Mucosa of descending colon (tissue), 3 donors: ENCODE results near the gene HTT. TPM values are rescaled to one million over a fixed set of nuclear protein-coding genes. Genes with fewer than 3 reads are reported as not detected.

Experiments
- ATAC-seq: fragments of 200-7000 bp; cut with Tn5 transposase; one replicate; pipeline ENCODE4 v1.9.1; 2020; ENCODE audit warnings: mild to moderate bottlenecking, moderate library complexity
- DNase-seq, 3 donors: peaks; one replicate each; pipeline ENCODE4 v3.0.0-alpha.2; 2020
- H3K36me3 ChIP-seq: fragments of 200-600 bp; one replicate; pipeline ENCODE4 v1.8.0; 2021; ENCODE audit warnings: low read depth, mild to moderate bottlenecking
- H3K4me1 ChIP-seq: fragments of 200-600 bp; one replicate; pipeline ENCODE4 v1.8.0; 2021; ENCODE audit warnings: low read depth, mild to moderate bottlenecking
- H3K4me3 ChIP-seq: fragments of 200-600 bp; one replicate; pipeline ENCODE4 v1.8.0; 2021; ENCODE audit warnings: mild to moderate bottlenecking
- H3K9me3 ChIP-seq: fragments of 200-600 bp; one replicate; pipeline ENCODE4 v1.8.0; 2021; ENCODE audit warnings: mild to moderate bottlenecking
- intact Hi-C, 2 donors: fragments of 100-400 bp; cut with DNase I in 1 of 2; cut with micrococcal nuclease in 1 of 2; formaldehyde crosslinking; loops; one replicate each; pipeline versions ENCODE4 v1.11.0 to v1.11.1; 2022; cut with DNase I, micrococcal nuclease
- total RNA-seq, 3 donors: library from RNA; stranded (reverse); fragmentation: NEBNext Ultra II Directional in 2 of 3; extraction: Animal tissue kit (Norgen Biotek cat#: 25700) in 2 of 3; gene quantifications; one replicate each; pipeline versions ENCODE4 v1.2.1 to v1.2.4, GENCODE V29; 2021 to 2023
- TF ChIP-seq, protein P1 (sequence below): fragments of 200-600 bp; IDR thresholded peaks from one replicate; pipeline ENCODE4 v1.8.0; 2022; ENCODE audit warnings: antibody characterized with exemption, mild to moderate bottlenecking
- donor health status: DM: no; HTN: no; CAD: no; lungs with moderate emphysema.
- donor health status: DM: no; HTN: no; CAD: no.
- donor health status: DM: no; HTN: yes; CAD: no.

Gene HTT
- total RNA-seq, 3 donors from 2014 or later: 51.3 to 71.8 (median 67.5) TPM

DNA sequence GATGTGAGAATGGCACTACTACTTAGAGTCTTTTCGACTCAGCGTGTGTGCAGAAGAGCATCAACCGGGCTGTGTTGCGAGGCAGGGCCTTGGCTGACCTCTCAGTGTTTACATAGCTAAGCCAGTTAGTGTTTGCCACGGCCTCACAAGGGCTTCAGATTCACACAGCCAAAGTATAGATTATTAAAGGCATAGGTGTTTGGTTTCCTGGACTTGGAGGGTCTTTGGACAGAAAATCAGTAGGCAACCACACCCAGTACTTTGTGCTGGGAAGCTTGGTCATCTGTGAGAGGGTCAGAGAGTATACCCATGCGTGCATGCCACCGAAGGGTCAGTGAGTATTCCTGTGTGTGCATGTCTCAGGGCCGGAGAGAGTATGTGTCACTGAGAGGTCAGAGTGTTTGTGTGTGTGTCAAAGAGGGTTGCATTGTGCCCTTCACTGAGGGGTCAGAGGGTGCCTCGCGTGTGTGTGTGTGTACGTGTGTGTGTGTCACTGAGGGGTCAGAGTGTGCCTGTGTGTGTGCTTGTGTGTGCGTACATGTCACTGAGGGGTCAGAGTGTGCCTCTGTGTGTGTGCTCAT, 104.7 kb downstream of the HTT start:
- ATAC-seq: no peak
- TF ChIP-seq, protein P1, sequence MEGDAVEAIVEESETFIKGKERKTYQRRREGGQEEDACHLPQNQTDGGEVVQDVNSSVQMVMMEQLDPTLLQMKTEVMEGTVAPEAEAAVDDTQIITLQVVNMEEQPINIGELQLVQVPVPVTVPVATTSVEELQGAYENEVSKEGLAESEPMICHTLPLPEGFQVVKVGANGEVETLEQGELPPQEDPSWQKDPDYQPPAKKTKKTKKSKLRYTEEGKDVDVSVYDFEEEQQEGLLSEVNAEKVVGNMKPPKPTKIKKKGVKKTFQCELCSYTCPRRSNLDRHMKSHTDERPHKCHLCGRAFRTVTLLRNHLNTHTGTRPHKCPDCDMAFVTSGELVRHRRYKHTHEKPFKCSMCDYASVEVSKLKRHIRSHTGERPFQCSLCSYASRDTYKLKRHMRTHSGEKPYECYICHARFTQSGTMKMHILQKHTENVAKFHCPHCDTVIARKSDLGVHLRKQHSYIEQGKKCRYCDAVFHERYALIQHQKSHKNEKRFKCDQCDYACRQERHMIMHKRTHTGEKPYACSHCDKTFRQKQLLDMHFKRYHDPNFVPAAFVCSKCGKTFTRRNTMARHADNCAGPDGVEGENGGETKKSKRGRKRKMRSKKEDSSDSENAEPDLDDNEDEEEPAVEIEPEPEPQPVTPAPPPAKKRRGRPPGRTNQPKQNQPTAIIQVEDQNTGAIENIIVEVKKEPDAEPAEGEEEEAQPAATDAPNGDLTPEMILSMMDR: no peak

GRCh38 chr4:3183008-3183407, 108.5 kb downstream of the HTT start:
- intact Hi-C loops: no loop called here
- no peak for ATAC-seq
- H3K9me3 ChIP-seq: no peaks in the 10 kb centered on the region
- TF ChIP-seq, protein P1: no peak
- H3K4me3 ChIP-seq: no peak overlapping the region
- no peaks in the 10 kb centered on the region for H3K4me1 ChIP-seq
- no peaks in the 10 kb centered on the region for H3K36me3 ChIP-seq
- no peak for DNase-seq

More for the DNA sequence above, 104.7 kb downstream of the HTT start:
- Histone ChIP-seq H3K4me1 (no peaks in the 10 kb centered on the region), H3K36me3 (no peaks in the 10 kb centered on the region), H3K9me3 (no peaks in the 10 kb centered on the region), H3K4me3 (no peak overlapping the region)
- DNase-seq: no peak
- intact Hi-C loops: no loop called here

- TF ChIP-seq, protein P1: no peak
- no peak overlapping the region for H3K4me3 ChIP-seq
- no peaks in the 10 kb centered on the region for H3K4me1 ChIP-seq
- no peak for ATAC-seq
- H3K9me3 ChIP-seq: no peaks in the 10 kb centered on the region
- DNase-seq: no peak
- no peaks in the 10 kb centered on the region for H3K36me3 ChIP-seq
- intact Hi-C loops: no loop called here
Observed at GRCh38 chr4:3184725-3185124, 110.2 kb downstream of the HTT start.

- intact Hi-C loops: no loop called here
- no peak overlapping the region for H3K4me3 ChIP-seq
- H3K9me3 ChIP-seq: no peaks in the 10 kb centered on the region
- TF ChIP-seq, protein P1: no peak
- DNase-seq: no peak
- H3K4me1 ChIP-seq: no peaks in the 10 kb centered on the region
- no peaks in the 10 kb centered on the region for H3K36me3 ChIP-seq
- ATAC-seq: no peak
Observed at GRCh38 chr4:3186609-3187008, 112.1 kb downstream of the HTT start.

DNA sequence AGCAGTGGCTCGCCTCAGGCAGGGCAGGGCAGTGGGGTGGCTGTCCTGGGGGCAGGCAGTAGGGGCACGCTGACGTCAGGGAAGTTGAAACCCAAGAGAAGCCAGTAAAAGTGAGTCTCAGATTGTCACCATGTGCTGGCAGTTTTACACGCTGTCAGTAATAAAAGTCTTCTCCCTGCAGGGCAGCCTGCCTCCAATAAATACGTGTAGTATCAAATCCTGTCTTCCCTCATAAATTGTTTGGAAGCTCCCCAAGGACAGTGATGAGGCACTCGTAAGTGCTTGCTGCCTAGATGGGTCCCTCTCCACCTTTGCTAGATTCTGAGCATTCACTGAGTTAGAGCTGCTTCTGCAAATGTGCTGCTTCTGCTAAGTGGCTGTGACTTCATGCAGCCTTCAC, 113.6 kb downstream of the HTT start:
- Histone ChIP-seq H3K9me3 (no peaks in the 10 kb centered on the region), H3K36me3 (no peaks in the 10 kb centered on the region), H3K4me3 (no peak overlapping the region), H3K4me1 (no peaks in the 10 kb centered on the region)
- intact Hi-C loops: no loop called here
- TF ChIP-seq, protein P1: no peak
- ATAC-seq (no peak), DNase-seq (no peak)

DNA sequence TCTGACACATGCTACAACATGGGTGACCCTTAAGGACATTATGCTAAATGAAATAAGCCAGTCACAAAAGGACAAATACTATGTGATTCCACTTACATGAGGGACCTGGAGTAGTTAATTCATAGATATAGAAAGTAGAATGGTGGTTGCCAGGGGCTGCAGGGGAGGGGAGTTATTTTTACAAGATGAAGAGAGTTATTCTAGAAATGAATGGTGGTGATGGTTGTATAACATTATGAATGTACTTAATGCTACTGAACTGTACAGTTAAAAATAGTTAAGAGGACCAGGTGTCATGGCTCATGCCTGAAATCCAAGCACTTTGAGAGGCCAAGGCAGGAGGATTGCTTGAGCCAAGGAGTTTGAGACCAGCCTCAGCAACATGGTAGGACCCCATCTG, 115.0 kb downstream of the HTT start:
- H3K36me3 ChIP-seq: no peaks in the 10 kb centered on the region
- H3K4me3 ChIP-seq: no peak overlapping the region
- H3K9me3 ChIP-seq: no peaks in the 10 kb centered on the region
- no peaks in the 10 kb centered on the region for H3K4me1 ChIP-seq
- DNase-seq (no peak), ATAC-seq (no peak)
- intact Hi-C loops: no loop called here
- TF ChIP-seq, protein P1: no peak
